ENCODE measurements around the gene ZBTB21. TPM values are rescaled to one million over a fixed set of nuclear protein-coding genes. Genes with fewer than 3 reads are reported as not detected.

ZBTB21 gene
- total and polyA plus RNA-seq, 8 donors: 1.9 to 18.7 (median 4.8) TPM

DNA sequence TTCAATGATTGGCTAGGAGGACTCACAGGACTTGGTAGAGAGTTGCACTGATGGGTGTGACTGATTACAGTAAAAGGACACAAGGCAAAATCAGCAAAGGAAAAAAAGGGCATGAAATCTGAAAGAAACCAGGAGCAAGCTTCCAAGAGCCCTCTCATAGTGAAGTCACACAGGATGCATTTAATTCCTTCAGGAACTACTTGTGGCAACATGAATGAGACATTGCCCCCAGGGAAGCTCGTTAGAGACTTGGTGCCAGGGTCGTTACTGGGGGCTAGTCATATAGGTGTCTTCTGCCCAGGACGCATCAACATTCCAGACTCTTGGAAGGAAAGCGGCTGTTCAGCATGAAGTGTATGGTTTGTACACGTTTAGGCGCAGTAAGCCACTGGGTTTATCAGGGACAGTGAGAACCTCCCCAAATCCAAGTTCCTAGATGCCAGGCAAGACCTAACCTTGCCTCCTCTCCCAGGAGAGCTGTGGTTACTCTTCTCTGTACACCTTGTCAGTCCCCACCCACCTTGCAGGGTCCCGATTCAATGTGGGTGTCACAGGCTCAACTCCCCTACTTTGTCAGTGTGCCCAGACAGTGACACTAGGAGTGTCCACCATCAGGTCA, 30.3 kb downstream of the ZBTB21 start:
- WGBS, 5 donors: 77 to 92% (median 89%) methylated on average over 7 of the region's 7 CpGs
- Histone ChIP-seq H3K27me3 (no peaks in the 10 kb centered on the region), H3K4me3 (no peak overlapping the region), H3K36me3 (no peaks in the 10 kb centered on the region), H3K9me3 (peaks cover 0 to 7% (median 0%) of the 10 kb centered on the region in 4 donors), H3K4me1 (no peaks in the 10 kb centered on the region), H3K27ac (no peak overlapping the region)
- intact Hi-C loops (cut with DNase I; ENCODE audit: low total_unique reads): no loop called here
- TF ChIP-seq, protein P1, sequence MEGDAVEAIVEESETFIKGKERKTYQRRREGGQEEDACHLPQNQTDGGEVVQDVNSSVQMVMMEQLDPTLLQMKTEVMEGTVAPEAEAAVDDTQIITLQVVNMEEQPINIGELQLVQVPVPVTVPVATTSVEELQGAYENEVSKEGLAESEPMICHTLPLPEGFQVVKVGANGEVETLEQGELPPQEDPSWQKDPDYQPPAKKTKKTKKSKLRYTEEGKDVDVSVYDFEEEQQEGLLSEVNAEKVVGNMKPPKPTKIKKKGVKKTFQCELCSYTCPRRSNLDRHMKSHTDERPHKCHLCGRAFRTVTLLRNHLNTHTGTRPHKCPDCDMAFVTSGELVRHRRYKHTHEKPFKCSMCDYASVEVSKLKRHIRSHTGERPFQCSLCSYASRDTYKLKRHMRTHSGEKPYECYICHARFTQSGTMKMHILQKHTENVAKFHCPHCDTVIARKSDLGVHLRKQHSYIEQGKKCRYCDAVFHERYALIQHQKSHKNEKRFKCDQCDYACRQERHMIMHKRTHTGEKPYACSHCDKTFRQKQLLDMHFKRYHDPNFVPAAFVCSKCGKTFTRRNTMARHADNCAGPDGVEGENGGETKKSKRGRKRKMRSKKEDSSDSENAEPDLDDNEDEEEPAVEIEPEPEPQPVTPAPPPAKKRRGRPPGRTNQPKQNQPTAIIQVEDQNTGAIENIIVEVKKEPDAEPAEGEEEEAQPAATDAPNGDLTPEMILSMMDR (IDR thresholded peaks at IDR 0.05): no peak
- TF ChIP-seq POLR2A (IDR thresholded peaks at IDR 0.05) (no peak), POLR2AphosphoS5 (IDR thresholded peaks at IDR 0.05) (no peak), EP300 (IDR thresholded peaks at IDR 0.05) (no peak)
- no peak for DNase-seq

DNA sequence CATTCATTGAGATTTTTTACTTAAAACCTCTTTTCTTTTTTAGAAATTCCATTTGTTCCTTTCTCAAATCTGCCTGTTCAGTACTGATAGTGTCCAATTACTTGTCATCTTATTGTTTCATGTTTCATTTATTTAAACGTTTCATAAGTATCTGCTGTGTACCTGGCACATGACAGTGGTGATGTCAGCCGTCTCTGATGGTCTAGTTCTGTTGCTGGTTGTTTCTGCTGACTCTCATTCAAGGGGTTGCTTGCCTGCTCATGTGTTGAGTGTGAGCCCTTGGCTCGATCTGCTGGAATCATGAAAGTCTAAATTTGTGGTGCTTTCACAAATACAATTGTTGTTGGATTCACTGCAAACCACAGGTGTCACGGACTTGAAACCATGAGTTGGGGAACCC, 30.8 kb downstream of the ZBTB21 start:
- intact Hi-C loops (cut with DNase I; ENCODE audit: low total_unique reads): no loop called here
- TF ChIP-seq POLR2AphosphoS5 (IDR thresholded peaks at IDR 0.05) (no peak), POLR2A (IDR thresholded peaks at IDR 0.05) (no peak), EP300 (IDR thresholded peaks at IDR 0.05) (no peak)
- TF ChIP-seq, protein P1 (IDR thresholded peaks at IDR 0.05): no peak
- WGBS, 5 donors: 63 to 90% (median 76%) methylated on average over 4 of the region's 4 CpGs
- no peaks in the 10 kb centered on the region for H3K27me3 ChIP-seq
- H3K4me1 ChIP-seq: no peaks in the 10 kb centered on the region
- H3K36me3 ChIP-seq: no peaks in the 10 kb centered on the region
- H3K4me3 ChIP-seq: no peak overlapping the region
- no peak for DNase-seq
- no peak overlapping the region for H3K27ac ChIP-seq
- peaks cover 0 to 7% (median 0%) of the 10 kb centered on the region in 4 donors for H3K9me3 ChIP-seq

DNA sequence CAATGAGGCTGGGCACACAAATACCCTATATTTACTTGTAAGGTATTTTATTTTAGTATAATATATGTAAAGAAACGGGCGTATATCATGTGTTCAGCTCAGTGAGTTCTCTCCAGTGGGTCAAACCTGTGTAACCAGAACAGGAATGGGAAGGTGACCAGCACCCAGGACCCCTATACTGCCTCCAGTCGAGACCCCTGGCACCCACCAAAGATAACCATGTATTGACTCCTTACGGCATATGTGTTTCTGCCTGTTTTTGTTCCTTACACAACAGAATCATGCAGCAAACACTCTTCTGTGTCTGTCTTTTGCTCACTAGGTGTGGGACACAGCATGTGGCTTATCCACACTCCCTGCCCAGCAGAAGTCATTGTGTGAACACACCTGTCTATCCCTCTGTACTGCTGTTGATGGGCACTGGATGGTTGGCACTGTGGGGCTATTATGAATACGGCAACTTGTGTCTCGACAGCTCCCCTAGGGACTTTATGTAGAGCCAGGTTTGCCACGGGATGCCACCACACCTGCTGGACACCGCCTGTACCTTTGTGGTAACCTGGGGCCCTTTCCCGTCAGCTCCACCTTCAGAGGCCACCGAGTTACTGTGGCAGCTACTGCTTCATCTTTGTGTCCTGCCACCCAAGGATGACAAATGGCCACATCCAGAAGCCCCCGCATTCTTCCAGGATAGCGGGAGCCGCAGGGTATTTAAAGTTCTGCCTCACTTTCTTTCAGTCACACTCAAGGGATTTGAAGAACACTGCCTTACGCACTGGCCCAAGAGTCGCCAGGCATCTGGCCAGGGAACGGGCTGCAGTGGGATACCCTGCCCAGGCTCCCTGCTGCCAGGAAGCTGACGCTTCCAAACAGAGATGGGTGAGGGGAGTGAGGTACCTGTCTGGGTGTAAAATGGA, 32.9 kb downstream of the ZBTB21 start:
- intact Hi-C loops (cut with DNase I; ENCODE audit: low total_unique reads): no loop called here
- H3K4me3 ChIP-seq: no peak overlapping the region
- DNase-seq: no peak
- H3K9me3 ChIP-seq: peaks cover 0 to 7% (median 0%) of the 10 kb centered on the region in 4 donors
- H3K27ac ChIP-seq: no peak overlapping the region
- no peaks in the 10 kb centered on the region for H3K27me3 ChIP-seq
- WGBS, 5 donors: 85 to 90% (median 87%) methylated on average over 16 to 17 of the region's 17 CpGs
- H3K4me1 ChIP-seq: peaks cover 0 to 9% (median 2%) of the 10 kb centered on the region in 4 donors
- no peaks in the 10 kb centered on the region for H3K36me3 ChIP-seq
- TF ChIP-seq EP300 (IDR thresholded peaks at IDR 0.05) (no peak), POLR2AphosphoS5 (IDR thresholded peaks at IDR 0.05) (no peak), POLR2A (IDR thresholded peaks at IDR 0.05) (no peak)
- TF ChIP-seq, protein P1 (IDR thresholded peaks at IDR 0.05): no peak

DNA sequence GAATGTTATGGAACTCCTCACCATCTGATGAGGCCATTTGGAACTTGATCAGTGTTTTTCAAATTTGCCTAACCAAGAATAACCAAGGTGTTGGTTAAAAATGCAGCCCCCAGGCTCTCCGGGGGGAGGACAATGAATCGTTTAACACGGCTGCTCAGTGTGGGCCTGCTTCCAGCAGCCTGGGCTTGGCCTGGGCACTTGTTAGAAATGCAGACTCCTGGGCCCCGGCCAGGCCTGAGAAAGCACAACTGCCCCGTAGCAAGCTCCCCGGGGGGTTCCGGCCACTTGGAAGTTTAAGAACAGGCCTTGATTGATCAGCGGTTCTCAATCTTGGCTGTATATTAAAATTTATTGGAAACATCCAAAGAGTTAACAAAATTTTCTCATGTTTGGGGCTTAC, 33.5 kb downstream of the ZBTB21 start:
- Histone ChIP-seq H3K27me3 (no peaks in the 10 kb centered on the region), H3K9me3 (peaks cover 0 to 7% (median 0%) of the 10 kb centered on the region in 4 donors), H3K4me1 (peaks cover 0 to 9% (median 2%) of the 10 kb centered on the region in 4 donors), H3K36me3 (no peaks in the 10 kb centered on the region), H3K27ac (no peak overlapping the region), H3K4me3 (no peak overlapping the region)
- no peak for DNase-seq
- no peak for TF ChIP-seq POLR2AphosphoS5 (IDR thresholded peaks at IDR 0.05)
- TF ChIP-seq, protein P1 (IDR thresholded peaks at IDR 0.05): no peak
- no peak for TF ChIP-seq POLR2A (IDR thresholded peaks at IDR 0.05)
- TF ChIP-seq EP300 (IDR thresholded peaks at IDR 0.05): no peak
- intact Hi-C loops (cut with DNase I; ENCODE audit: low total_unique reads): no loop called here
- WGBS, 5 donors: 83 to 97% (median 92%) methylated on average over 8 of the region's 8 CpGs

Data from stomach (tissue), 9 donors.